Measurements from ENCODE around the gene NAGA. TPM values are rescaled to one million over a fixed set of nuclear protein-coding genes. Genes with fewer than 3 reads are reported as not detected.
A peak's percentile ranks its signal among the peaks of the same experiment; 100 is the strongest.

The NAGA gene
- total and polyA plus RNA-seq, 9 donors, result 15.1 to 28.7 (median 22.0) TPM

DNA sequence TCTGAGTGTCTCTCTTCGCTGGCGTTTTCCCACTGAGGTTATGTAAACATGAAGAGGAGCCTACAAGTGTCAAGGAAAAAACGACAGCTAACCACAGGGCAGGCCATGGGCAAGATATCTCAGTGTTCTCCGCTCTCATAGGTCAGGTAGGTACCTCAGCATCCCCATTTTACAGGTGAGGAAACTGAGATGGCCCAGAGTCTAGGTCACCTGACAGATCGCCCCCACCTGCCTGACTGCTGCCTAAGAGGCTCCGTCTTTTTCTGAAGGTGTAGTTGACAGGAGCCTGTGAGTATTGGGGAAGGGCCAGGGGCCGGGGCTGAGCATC is 20.8 kb upstream of the NAGA start:
- peaks cover 4% of the 10 kb centered on the region for H3K9me3 ChIP-seq (replicated peaks; ENCODE audit: control insufficient read depth, low read depth, low read length)
- peaks cover 17% of the 10 kb centered on the region for H3K4me1 ChIP-seq (ENCODE audit: control insufficient read depth, insufficient read depth, low read length)
- DNase-seq, result no peak
- peak overlapping the region; percentile 89 for H3K27ac ChIP-seq (ENCODE audit: low read length)
- peaks cover 21% of the 10 kb centered on the region for H3K36me3 ChIP-seq (ENCODE audit: control insufficient read depth, insufficient read depth, low read length)
- 3% methylated on average over 3 of the region's 7 CpGs for WGBS (ENCODE audit: insufficient coverage)
- H3K4me3 ChIP-seq (ENCODE audit: low read length), result peak overlapping the region; percentile 64
- no peaks in the 10 kb centered on the region for H3K27me3 ChIP-seq (ENCODE audit: control insufficient read depth, insufficient read depth, low read length)

DNA sequence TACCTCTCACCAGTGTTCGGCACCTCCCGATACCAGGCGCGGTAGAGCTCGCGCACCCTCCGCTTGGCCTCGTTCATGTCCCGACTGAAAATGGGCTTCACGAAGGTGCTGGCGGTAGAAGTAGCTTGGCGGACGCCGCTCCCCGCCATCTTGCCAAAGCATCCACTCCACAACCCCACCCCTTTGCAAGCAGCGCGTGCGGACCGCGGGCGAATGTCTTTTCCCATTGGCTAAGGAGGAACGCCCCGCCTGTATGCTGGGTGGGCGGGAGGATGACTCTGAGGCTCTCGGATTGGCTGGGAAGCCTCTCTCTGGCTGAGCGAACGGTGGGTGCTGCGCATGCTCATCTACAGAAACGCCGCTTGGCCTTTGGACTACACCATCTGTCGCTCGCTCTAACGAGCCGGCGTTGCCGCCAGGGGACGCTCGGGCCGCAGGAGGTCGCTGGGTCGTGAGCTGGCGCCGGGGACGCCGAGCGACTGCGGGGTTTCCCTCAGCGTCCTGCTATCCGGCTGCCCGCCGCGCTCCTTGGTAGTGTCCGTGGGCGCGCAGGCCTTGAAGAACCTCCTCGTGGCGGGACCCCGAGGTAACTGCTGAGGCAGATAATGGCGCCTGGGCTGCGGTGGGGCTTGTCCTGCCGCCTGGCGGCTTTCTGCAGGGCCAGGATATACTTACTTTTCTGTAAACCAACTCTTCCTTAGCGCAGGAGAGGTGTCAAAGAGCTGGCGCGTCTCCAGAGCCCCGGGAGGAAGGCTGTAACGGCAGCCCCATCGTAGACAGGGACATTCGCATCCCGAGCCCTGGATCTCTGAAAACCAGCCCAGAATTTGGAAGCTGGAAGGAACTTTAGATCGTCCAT is 20.2 kb upstream of the NAGA start, which contains the start of gene NDUFA6:
Gene NDUFA6, minus strand, starts transcription at position 177 of the 859 bp plus-strand sequence. Its CDS starts 28 bp downstream, at position 149.
- peak; percentile 100 for DNase-seq
- peak within 1 kb of the TSS; percentile 96 for H3K27ac ChIP-seq (ENCODE audit: low read length)
- peaks cover 3% of the 10 kb centered on the region for H3K9me3 ChIP-seq (replicated peaks; ENCODE audit: control insufficient read depth, low read depth, low read length)
- under 1% methylated on average over 55 of the region's 71 CpGs for WGBS (ENCODE audit: insufficient coverage)
- H3K27me3 ChIP-seq (ENCODE audit: control insufficient read depth, insufficient read depth, low read length), result no peaks in the 10 kb centered on the region
- H3K36me3 ChIP-seq (ENCODE audit: control insufficient read depth, insufficient read depth, low read length), result peaks cover 27% of the 10 kb centered on the region
- peak within 1 kb of the TSS; percentile 84 for H3K4me3 ChIP-seq (ENCODE audit: low read length)
- peaks cover 17% of the 10 kb centered on the region for H3K4me1 ChIP-seq (ENCODE audit: control insufficient read depth, insufficient read depth, low read length)

DNA sequence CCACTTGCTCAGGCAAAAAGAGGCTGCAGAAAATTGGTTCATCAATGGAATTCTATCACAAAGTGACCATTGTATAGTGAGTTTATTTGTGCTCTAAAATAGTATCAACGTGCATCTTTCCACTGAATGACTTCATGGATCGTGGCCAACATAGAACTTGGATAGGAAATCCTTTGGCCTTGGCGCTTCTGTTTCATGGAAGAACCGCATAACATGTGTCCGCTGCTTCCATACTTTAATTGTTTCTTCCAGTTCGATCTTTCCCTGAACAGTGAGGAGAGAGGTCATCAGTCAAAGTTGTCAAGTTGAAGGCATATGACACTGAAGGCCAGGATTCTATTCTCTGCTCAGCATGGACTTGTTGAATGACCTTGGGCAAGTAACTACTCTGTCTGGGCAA is 15.4 kb upstream of the NAGA start:
- no peak for DNase-seq
- Histone ChIP-seq H3K4me1 (ENCODE audit: control insufficient read depth, insufficient read depth, low read length) (peaks cover 11% of the 10 kb centered on the region), H3K27me3 (ENCODE audit: control insufficient read depth, insufficient read depth, low read length) (no peaks in the 10 kb centered on the region), H3K27ac (ENCODE audit: low read length) (no peak overlapping the region), H3K36me3 (ENCODE audit: control insufficient read depth, insufficient read depth, low read length) (peaks cover 64% of the 10 kb centered on the region), H3K9me3 (replicated peaks; ENCODE audit: control insufficient read depth, low read depth, low read length) (peaks cover 3% of the 10 kb centered on the region), H3K4me3 (ENCODE audit: low read length) (no peak overlapping the region)
- WGBS (ENCODE audit: insufficient coverage), result 62% methylated on average over 4 of the region's 6 CpGs

DNA sequence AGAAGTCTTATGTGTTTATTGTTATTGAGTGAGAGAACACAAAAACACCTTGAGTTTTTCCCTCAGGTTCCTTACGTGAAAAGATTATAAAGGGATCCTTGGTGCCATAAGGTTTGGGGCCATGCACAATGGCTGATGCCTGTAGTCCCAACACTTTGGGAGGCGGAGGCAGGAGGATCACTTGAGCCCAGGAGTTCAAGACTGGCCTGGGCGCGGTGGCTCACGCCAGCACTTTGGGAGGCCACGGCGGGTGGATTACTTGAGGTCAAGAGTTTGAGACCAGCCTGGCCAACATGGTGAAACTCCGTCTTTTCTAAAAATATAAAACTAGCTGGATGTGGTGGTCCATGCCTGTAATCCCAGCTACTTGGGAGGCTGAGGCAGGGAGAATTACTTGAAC is 14.3 kb upstream of the NAGA start:
- DNase-seq, result no peak
- Histone ChIP-seq H3K36me3 (ENCODE audit: control insufficient read depth, insufficient read depth, low read length) (peaks cover 64% of the 10 kb centered on the region), H3K4me3 (ENCODE audit: low read length) (no peak overlapping the region), H3K27ac (ENCODE audit: low read length) (no peak overlapping the region), H3K4me1 (ENCODE audit: control insufficient read depth, insufficient read depth, low read length) (peaks cover 14% of the 10 kb centered on the region), H3K27me3 (ENCODE audit: control insufficient read depth, insufficient read depth, low read length) (no peaks in the 10 kb centered on the region), H3K9me3 (replicated peaks; ENCODE audit: control insufficient read depth, low read depth, low read length) (peaks cover 3% of the 10 kb centered on the region)
- 92% methylated on average over 6 of the region's 8 CpGs for WGBS (ENCODE audit: insufficient coverage)

DNA sequence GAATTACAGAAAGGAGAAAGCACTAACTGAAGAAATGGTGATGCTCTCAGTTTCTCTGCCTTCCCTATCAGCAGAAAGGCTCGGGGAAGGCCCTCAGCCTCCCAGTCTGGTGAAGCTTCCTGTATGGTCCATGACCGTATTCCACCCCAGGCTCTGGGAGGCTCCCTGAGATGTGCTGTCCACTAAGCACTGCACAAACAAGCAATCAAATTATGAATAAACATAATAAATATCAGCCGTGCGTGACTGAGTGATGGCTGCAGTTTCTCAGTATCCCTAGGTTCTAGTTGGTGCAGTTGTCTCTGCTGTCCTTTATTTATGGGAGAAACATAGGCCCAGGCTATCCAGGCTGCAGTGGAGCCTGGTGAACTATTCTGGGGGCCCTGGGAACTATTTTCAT is 12.5 kb upstream of the NAGA start:
- Histone ChIP-seq H3K9me3 (replicated peaks; ENCODE audit: control insufficient read depth, low read depth, low read length) (no peaks in the 10 kb centered on the region), H3K36me3 (ENCODE audit: control insufficient read depth, insufficient read depth, low read length) (peaks cover 59% of the 10 kb centered on the region), H3K4me1 (ENCODE audit: control insufficient read depth, insufficient read depth, low read length) (peaks cover 14% of the 10 kb centered on the region), H3K27me3 (ENCODE audit: control insufficient read depth, insufficient read depth, low read length) (no peaks in the 10 kb centered on the region), H3K27ac (ENCODE audit: low read length) (no peak overlapping the region), H3K4me3 (ENCODE audit: low read length) (no peak overlapping the region)
- no peak for DNase-seq
- no CpG with 5 or more reads among the region's 4 CpGs for WGBS (ENCODE audit: insufficient coverage)

DNA sequence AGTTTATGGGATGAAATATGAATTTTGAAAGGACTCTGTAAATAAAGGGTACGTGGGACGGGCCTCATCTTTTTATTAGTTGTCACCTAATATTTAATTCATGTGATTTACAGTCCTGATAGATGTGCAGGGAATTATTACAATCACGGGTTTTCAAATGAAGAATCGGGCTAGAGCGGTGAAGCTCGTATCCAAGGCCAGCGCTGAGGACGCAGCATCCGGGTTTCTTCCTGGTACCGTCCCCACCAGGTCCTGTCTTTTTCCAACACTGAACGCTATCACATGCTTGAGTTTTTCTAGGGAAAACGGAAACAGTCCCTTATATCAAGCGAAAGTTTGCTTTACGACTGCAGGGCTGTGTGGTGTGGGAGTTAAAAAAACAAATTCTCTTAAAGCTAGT is 9.7 kb upstream of the NAGA start:
- H3K36me3 ChIP-seq (ENCODE audit: control insufficient read depth, insufficient read depth, low read length), result peaks cover 63% of the 10 kb centered on the region
- 0% methylated on average over 1 of the region's 14 CpGs for WGBS (ENCODE audit: insufficient coverage)
- H3K27ac ChIP-seq (ENCODE audit: low read length), result peak overlapping the region; percentile 100
- no peaks in the 10 kb centered on the region for H3K9me3 ChIP-seq (replicated peaks; ENCODE audit: control insufficient read depth, low read depth, low read length)
- DNase-seq, result peak; percentile 72
- H3K27me3 ChIP-seq (ENCODE audit: control insufficient read depth, insufficient read depth, low read length), result no peaks in the 10 kb centered on the region
- peak overlapping the region; percentile 79 for H3K4me3 ChIP-seq (ENCODE audit: low read length)
- peaks cover 26% of the 10 kb centered on the region for H3K4me1 ChIP-seq (ENCODE audit: control insufficient read depth, insufficient read depth, low read length)

DNA sequence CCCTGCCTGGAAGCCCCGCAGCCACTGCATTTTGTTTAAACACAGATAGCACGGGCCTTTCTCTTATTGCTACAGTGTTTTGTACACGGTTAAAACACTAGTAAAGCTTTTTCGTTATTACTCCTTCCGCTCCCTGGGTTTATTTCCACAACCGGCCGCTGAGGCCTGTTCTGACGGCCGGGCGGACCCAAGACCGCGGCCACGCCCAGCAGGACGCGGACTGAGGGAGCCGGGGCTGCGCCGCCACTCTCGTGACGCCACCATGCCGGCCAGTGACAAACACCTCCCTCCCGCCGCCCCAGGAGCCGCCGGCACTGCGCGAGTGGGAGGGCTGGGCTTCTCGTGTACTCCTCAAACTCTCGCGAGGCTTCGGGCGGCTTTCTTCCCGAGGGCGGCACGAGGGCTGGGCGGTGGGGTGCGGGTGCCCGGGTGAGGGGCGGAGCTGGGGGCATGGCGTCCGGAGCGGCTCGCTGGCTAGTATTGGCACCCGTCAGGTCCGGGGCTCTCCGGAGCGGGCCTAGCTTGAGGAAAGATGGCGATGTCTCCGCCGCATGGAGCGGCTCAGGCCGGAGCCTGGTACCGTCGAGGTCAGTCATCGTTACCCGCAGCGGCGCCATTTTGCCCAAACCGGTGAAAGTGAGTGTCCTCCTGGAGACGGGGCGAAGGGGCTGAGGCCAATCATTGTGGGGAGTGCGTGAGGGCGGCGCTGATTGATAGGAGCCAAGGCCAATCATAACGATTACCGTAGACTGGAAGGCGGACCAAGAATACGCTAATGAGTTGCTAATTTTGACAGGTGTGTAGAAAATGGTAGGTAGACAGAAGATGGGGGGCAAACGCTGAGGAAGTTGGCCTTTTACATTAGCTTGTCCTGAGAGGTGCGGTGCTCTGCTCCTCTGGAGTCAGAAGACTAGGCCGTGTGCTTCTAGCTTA is 9.0 kb upstream of the NAGA start, which contains the start of gene SMDT1:
Gene SMDT1, plus strand, starts transcription at position 382 of the 933 bp plus-strand sequence. Its CDS starts 69 bp downstream, at position 451.
- peak within 1 kb of the TSS; percentile 100 for H3K27ac ChIP-seq (ENCODE audit: low read length)
- peaks cover 56% of the 10 kb centered on the region for H3K36me3 ChIP-seq (ENCODE audit: control insufficient read depth, insufficient read depth, low read length)
- H3K4me1 ChIP-seq (ENCODE audit: control insufficient read depth, insufficient read depth, low read length), result peaks cover 33% of the 10 kb centered on the region
- under 1% methylated on average over 66 of the region's 71 CpGs for WGBS (ENCODE audit: insufficient coverage)
- DNase-seq, result peak; percentile 99
- no peaks in the 10 kb centered on the region for H3K9me3 ChIP-seq (replicated peaks; ENCODE audit: control insufficient read depth, low read depth, low read length)
- no peaks in the 10 kb centered on the region for H3K27me3 ChIP-seq (ENCODE audit: control insufficient read depth, insufficient read depth, low read length)
- peak within 1 kb of the TSS; percentile 79 for H3K4me3 ChIP-seq (ENCODE audit: low read length)

DNA sequence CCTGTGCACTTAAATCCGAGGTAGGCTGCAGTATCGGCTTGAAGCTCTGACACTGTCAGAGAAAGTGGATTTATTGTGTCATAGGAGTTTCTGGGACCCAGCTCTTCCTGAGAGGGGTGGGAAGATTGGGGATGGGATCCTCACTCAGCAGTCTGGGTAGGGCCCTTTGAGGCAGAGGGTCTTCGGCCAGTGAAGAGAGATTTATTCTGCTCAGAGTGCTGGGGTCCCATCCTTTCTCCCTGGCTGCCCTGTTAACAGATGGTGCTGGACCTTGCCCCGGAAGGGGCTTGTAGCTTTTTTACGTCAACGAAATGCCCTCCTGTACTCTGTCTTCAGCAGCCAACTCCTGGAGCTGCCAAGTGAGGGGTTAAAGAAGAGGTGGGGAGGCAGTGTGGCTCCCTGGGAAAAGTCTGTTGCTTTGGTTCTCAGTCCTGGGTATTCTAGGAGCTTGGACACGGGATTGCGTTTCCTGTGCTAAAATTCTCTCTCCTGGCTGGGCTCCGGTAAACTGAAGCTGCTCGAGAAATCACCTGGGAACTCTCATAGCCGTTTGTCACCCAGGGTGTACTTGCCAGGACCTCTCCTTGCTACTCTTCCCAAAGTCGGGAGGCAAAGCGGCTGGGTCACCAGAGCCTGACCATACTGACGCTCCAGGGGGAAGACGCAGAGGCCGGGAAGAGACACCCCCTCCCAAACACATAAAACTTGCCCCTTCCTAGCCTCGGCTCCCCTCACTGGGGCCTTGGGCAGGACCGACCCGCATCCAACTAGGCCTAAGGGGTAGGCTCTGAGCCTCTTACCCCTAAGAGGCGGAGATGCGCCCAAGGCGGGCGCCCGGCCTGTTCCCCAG is 8.1 kb upstream of the NAGA start:
- Histone ChIP-seq H3K36me3 (ENCODE audit: control insufficient read depth, insufficient read depth, low read length) (peaks cover 47% of the 10 kb centered on the region), H3K27me3 (ENCODE audit: control insufficient read depth, insufficient read depth, low read length) (no peaks in the 10 kb centered on the region), H3K4me1 (ENCODE audit: control insufficient read depth, insufficient read depth, low read length) (peaks cover 42% of the 10 kb centered on the region), H3K9me3 (replicated peaks; ENCODE audit: control insufficient read depth, low read depth, low read length) (no peaks in the 10 kb centered on the region), H3K4me3 (ENCODE audit: low read length) (peak overlapping the region; percentile 79), H3K27ac (ENCODE audit: low read length) (peak overlapping the region; percentile 100)
- 21% methylated on average over 18 of the region's 24 CpGs for WGBS (ENCODE audit: insufficient coverage)
- DNase-seq, result peak; percentile 60

DNA sequence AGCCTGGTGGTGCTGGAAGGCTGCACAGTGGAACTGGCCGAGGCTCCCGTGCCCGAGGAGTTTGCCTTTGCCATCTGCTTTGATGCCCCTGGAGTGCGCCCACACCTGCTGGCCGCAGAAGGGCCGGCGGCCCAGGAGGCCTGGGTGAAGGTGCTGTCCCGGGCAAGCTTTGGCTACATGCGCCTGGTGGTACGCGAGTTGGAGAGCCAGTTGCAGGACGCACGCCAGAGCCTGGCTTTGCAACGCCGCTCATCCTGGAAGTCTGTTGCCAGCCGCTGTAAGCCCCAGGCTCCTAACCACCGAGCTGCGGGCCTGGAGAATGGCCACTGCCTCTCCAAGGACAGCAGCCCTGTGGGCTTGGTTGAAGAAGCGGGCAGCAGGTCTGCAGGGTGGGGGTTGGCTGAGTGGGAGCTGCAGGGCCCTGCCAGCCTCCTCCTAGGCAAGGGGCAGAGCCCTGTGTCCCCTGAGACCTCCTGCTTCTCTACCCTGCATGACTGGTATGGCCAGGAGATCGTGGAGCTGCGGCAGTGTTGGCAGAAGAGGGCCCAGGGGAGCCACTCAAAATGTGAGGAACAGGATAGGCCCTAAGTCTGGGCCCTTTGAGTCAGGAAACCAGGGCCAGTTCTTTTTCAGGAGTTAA is 7.0 kb upstream of the NAGA start:
- Histone ChIP-seq H3K27ac (ENCODE audit: low read length) (peak overlapping the region; percentile 100), H3K4me1 (ENCODE audit: control insufficient read depth, insufficient read depth, low read length) (peaks cover 45% of the 10 kb centered on the region), H3K4me3 (ENCODE audit: low read length) (no peak overlapping the region), H3K36me3 (ENCODE audit: control insufficient read depth, insufficient read depth, low read length) (peaks cover 37% of the 10 kb centered on the region), H3K27me3 (ENCODE audit: control insufficient read depth, insufficient read depth, low read length) (no peaks in the 10 kb centered on the region), H3K9me3 (replicated peaks; ENCODE audit: control insufficient read depth, low read depth, low read length) (no peaks in the 10 kb centered on the region)
- DNase-seq, result no peak
- WGBS (ENCODE audit: insufficient coverage), result 82% methylated on average over 18 of the region's 21 CpGs
